GM21423 (cell line): ENCODE data around the gene DAZAP2.

Experiments used
- ATAC-seq: cut with Tn5 transposase; IDR thresholded peaks from one replicate; pipeline ENCODE4 v1.9.1; 2021; ENCODE audit warnings: mild to moderate bottlenecking, moderate library complexity; ENCODE audit not compliant: unreplicated experiment

DAZAP2 gene

GRCh38 chr12:51238510-51239334 is at the start of gene DAZAP2:
DAZAP2 (plus strand) TSS chr12:51238826; CDS start chr12:51238908, 82 bp downstream.
- ATAC-seq = peak; percentile 90

- ATAC-seq = no peak
Observed at GRCh38 chr12:51189790-51190355, 48.8 kb upstream of the DAZAP2 start.

- no peak for ATAC-seq
Observed at GRCh38 chr12:51190820-51191219, 47.8 kb upstream of the DAZAP2 start.

GRCh38 chr12:51191516-51192283 is 46.9 kb upstream of the DAZAP2 start:
- ATAC-seq = no peak

- no peak for ATAC-seq
Observed at GRCh38 chr12:51192284-51192671, 46.3 kb upstream of the DAZAP2 start.

GRCh38 chr12:51195841-51196240 is 42.8 kb upstream of the DAZAP2 start:
- no peak for ATAC-seq

- ATAC-seq = no peak
Observed at GRCh38 chr12:51196547-51196946, 42.1 kb upstream of the DAZAP2 start.

GRCh38 chr12:51197736-51198567 is 40.7 kb upstream of the DAZAP2 start:
- no peak for ATAC-seq

- no peak for ATAC-seq
Observed at GRCh38 chr12:51198568-51199365, 39.9 kb upstream of the DAZAP2 start.

GRCh38 chr12:51199366-51199945 is 39.2 kb upstream of the DAZAP2 start:
- no peak for ATAC-seq

- ATAC-seq = no peak
Observed at GRCh38 chr12:51200156-51200555, 38.5 kb upstream of the DAZAP2 start.

GRCh38 chr12:51200806-51201205 is 37.8 kb upstream of the DAZAP2 start:
- ATAC-seq = no peak

GRCh38 chr12:51202718-51203117 is 35.9 kb upstream of the DAZAP2 start:
- no peak for ATAC-seq

GRCh38 chr12:51205350-51205749 is 33.3 kb upstream of the DAZAP2 start:
- no peak for ATAC-seq

GRCh38 chr12:51208016-51208660 is 30.5 kb upstream of the DAZAP2 start:
- ATAC-seq = no peak

GRCh38 chr12:51209259-51209658 is 29.4 kb upstream of the DAZAP2 start:
- no peak for ATAC-seq

GRCh38 chr12:51210690-51211395 is 27.8 kb upstream of the DAZAP2 start:
- ATAC-seq = no peak

GRCh38 chr12:51214895-51215294 is 23.7 kb upstream of the DAZAP2 start:
- ATAC-seq = no peak

GRCh38 chr12:51216642-51217041 is 22.0 kb upstream of the DAZAP2 start:
- no peak for ATAC-seq
